GM11168 (cell line): ENCODE results near the gene SPATA2L.
"Not testable (repeated sequence)": the region's sequence is repeated elsewhere in the genome, so short reads cannot be mapped to it uniquely, and the experiment has no call there.

Experiments used
- in situ Hi-C: fragments of 300-500 bp; cut with MboI; formaldehyde crosslinking; loops from one replicate; pipeline ENCODE4 v1.12.0; 2022; ENCODE audit warnings: low sequenced_read_pairs; ENCODE audit not compliant: unreplicated experiment

Gene SPATA2L

GRCh38 chr16:89709716-89710432 is 8.4 kb upstream of the SPATA2L start:
- in situ Hi-C loops, result loop anchor here (5.0 to 10.0 kb wide), 2 partner anchors 82 to 155 kb away; no protein-coding TSS in a partner anchor

- in situ Hi-C loops, result loop anchor here (5.0 to 10.0 kb wide), 2 partner anchors 83 to 156 kb away; no protein-coding TSS in a partner anchor
Measured at GRCh38 chr16:89709166-89709565, 7.7 kb upstream of the SPATA2L start.

- in situ Hi-C loops, result loop anchor here (5.0 to 10.0 kb wide), 2 partner anchors 84 to 156 kb away; no protein-coding TSS in a partner anchor
Measured at GRCh38 chr16:89708481-89708931, 7.0 kb upstream of the SPATA2L start.

GRCh38 chr16:89707695-89708094 is 6.2 kb upstream of the SPATA2L start:
- in situ Hi-C loops, result loop anchor here (5.0 to 10.0 kb wide), 2 partner anchors 85 to 157 kb away; no protein-coding TSS in a partner anchor

- in situ Hi-C loops, result loop anchor here (5.0 to 10.0 kb wide), 2 partner anchors 86 to 158 kb away; no protein-coding TSS in a partner anchor
Measured at GRCh38 chr16:89706518-89707260, 5.2 kb upstream of the SPATA2L start.

GRCh38 chr16:89705006-89705405 is 3.5 kb upstream of the SPATA2L start:
- in situ Hi-C loops, result loop anchor here (5.0 to 10.0 kb wide), 2 partner anchors 87 to 160 kb away; no protein-coding TSS in a partner anchor

GRCh38 chr16:89704281-89704680 is 2.8 kb upstream of the SPATA2L start:
- in situ Hi-C loops, result loop anchor here (10.0 kb wide), 1 partner anchor 161 kb away; no protein-coding TSS in a partner anchor

GRCh38 chr16:89700649-89701424 is 668 bp downstream of the SPATA2L start:
- in situ Hi-C loops, result loop anchor here (10.0 kb wide), 1 partner anchor 164 kb away; no protein-coding TSS in a partner anchor

- in situ Hi-C loops, result loop anchor here (10.0 kb wide), 1 partner anchor 165 kb away; no protein-coding TSS in a partner anchor
Measured at GRCh38 chr16:89700100-89700648, 1.3 kb downstream of the SPATA2L start.

- in situ Hi-C loops, result loop anchor here (10.0 kb wide), 1 partner anchor 165 kb away; no protein-coding TSS in a partner anchor
Measured at GRCh38 chr16:89699629-89700099, 1.8 kb downstream of the SPATA2L start.

GRCh38 chr16:89698717-89699116 is 2.8 kb downstream of the SPATA2L start:
- in situ Hi-C loops, result not testable (repeated sequence)

- in situ Hi-C loops, result no loop called here
Measured at GRCh38 chr16:89697616-89698331, 3.7 kb downstream of the SPATA2L start.

GRCh38 chr16:89697161-89697615 is 4.3 kb downstream of the SPATA2L start:
- in situ Hi-C loops, result no loop called here

GRCh38 chr16:89696670-89697128 is 4.8 kb downstream of the SPATA2L start:
- in situ Hi-C loops, result no loop called here

GRCh38 chr16:89695875-89696669 is 5.4 kb downstream of the SPATA2L start:
- in situ Hi-C loops, result no loop called here

GRCh38 chr16:89695086-89695874 is 6.2 kb downstream of the SPATA2L start:
- in situ Hi-C loops, result no loop called here

GRCh38 chr16:89694784-89695085 is 6.8 kb downstream of the SPATA2L start:
- in situ Hi-C loops, result not testable (repeated sequence)
